Esophagus squamous epithelium (tissue), 5 donors: ENCODE data around the gene NGFR. TPM values are rescaled to one million over a fixed set of nuclear protein-coding genes. Genes with fewer than 3 reads are reported as not detected.

ENCODE experiments used
- DNase-seq: peaks from one replicate; lab custom pipeline; 2025; lab: John Stamatoyannopoulos, UW
- H3K27ac ChIP-seq, 4 donors: fragments of 200-600 bp; sonication (generic); one replicate each; pipeline ENCODE4 v1.5.1; 2016 to 2019; ENCODE audit warnings: mild to moderate bottlenecking in 1 of 4
- H3K27me3 ChIP-seq, 4 donors: fragments of 200-600 bp; sonication (generic); 1 replicate in 3 of 4; 2 replicates in 1 of 4; pipeline versions ENCODE4 v1.5.1 to v1.6.0; 2017 to 2021; ENCODE audit warnings: antibody characterized with exemption in 1 of 4
- H3K36me3 ChIP-seq, 3 donors: fragments of 200-600 bp; sonication (generic); one replicate each; pipeline ENCODE4 v1.5.1; 2016 to 2019
- H3K4me1 ChIP-seq, 3 donors: fragments of 200-600 bp; sonication (generic); one replicate each; pipeline ENCODE4 v1.5.1; 2017 to 2019
- H3K4me3 ChIP-seq, 4 donors: fragments of 200-600 bp; sonication (generic); 1 replicate in 3 of 4; 2 replicates in 1 of 4; pipeline ENCODE4 v1.5.1; 2016 to 2019; ENCODE audit warnings: mild to moderate bottlenecking in 2 of 4, moderate library complexity in 1 of 4
- H3K9me3 ChIP-seq, 3 donors: fragments of 200-600 bp; sonication (generic); one replicate each; pipeline ENCODE4 v1.5.1; 2016 to 2019
- CTCF ChIP-seq, 6 experiments: fragments of 450-650 bp in 4 of 6; fragments of 200-600 bp in 2 of 6; sonication (generic) in 2 of 6; IDR thresholded peaks; one replicate each; pipeline ENCODE4 v1.5.1; 2016 to 2019; ENCODE audit warnings: antibody characterized with exemption in 6 of 6, mild to moderate bottlenecking in 4 of 6, moderate library complexity in 4 of 6
- POLR2A ChIP-seq, 4 donors: fragments of 450-650 bp; IDR thresholded peaks; one replicate each; pipeline ENCODE4 v1.6.1; 2017; ENCODE audit warnings: antibody characterized with exemption in 4 of 4, mild to moderate bottlenecking in 4 of 4, moderate library complexity in 3 of 4
- WGBS, 2 donors: methylation state at CpG; one replicate each; pipeline ENCODE4 v1.1.5; 2018; 5-methylcytosine and 5-hydroxymethylcytosine counted together
- intact Hi-C: fragments of 100-400 bp; cut with DNase I; formaldehyde crosslinking; loops from one replicate; pipeline ENCODE4 v1.15.0; 2022
- total RNA-seq, 4 donors: library from RNA; depleted of rRNA; stranded (reverse); fragments of >200 nt; gene quantifications; one replicate each; pipeline ENCODE4 v1.1.0, GENCODE V29; 2016
- donor health status: DM: yes; HTN: yes; CAD: no.

The NGFR gene
- 1 to 10 TPM; 1.6 to 9.6 (median 4.9) TPM for total RNA-seq

GRCh38 chr17:49494986-49495841 lies at the start of gene NGFR:
NGFR (plus strand) TSS chr17:49495293; CDS start chr17:49495418, 125 bp downstream.
- peak within 1 kb of the TSS; percentile 32 to 70 (median 44) for H3K4me3 ChIP-seq

GRCh38 chr17:49445591-49445990 lies 49.5 kb upstream of the NGFR start:
- Histone ChIP-seq H3K4me1 (peaks cover 0 to 10% (median 0%) of the 10 kb centered on the region in 3 donors), H3K9me3 (no peaks in the 10 kb centered on the region), H3K4me3 (no peak overlapping the region), H3K27ac (no peak overlapping the region), H3K36me3 (no peaks in the 10 kb centered on the region), H3K27me3 (peaks cover 0 to 58% (median 0%) of the 10 kb centered on the region in 4 donors)
- TF ChIP-seq POLR2A (IDR thresholded peaks at IDR 0.05), result no peak
- no peak for TF ChIP-seq CTCF (IDR thresholded peaks at IDR 0.05)
- intact Hi-C loops, result no loop called here
- DNase-seq, result no peak
- 74 to 93% methylated on average over 3 to 4 of the region's 7 CpGs for WGBS, 2 donors

More at GRCh38 chr17:49494986-49495841, at the start of gene NGFR:
- DNase-seq, result no peak
- WGBS, 2 donors, result 1% methylated on average over 16 to 27 of the region's 79 CpGs
- no peaks in the 10 kb centered on the region for H3K36me3 ChIP-seq
- TF ChIP-seq POLR2A (IDR thresholded peaks at IDR 0.05) (peak in 1 of 4 donors; percentile 70), CTCF (IDR thresholded peaks at IDR 0.05) (no peak)
- intact Hi-C loops, result loop anchor here (5.0 kb wide), 1 partner anchor 52 kb away; no protein-coding TSS in a partner anchor
- H3K27me3 ChIP-seq, result peaks cover 4 to 79% (median 20%) of the 10 kb centered on the region in 4 donors
- H3K4me1 ChIP-seq, result peaks cover 30 to 39% (median 30%) of the 10 kb centered on the region in 3 donors
- H3K9me3 ChIP-seq, result no peaks in the 10 kb centered on the region
- peak within 1 kb of the TSS in 1 of 4 donors; percentile 27 for H3K27ac ChIP-seq

GRCh38 chr17:49447628-49448302 lies 47.3 kb upstream of the NGFR start:
- no peak for TF ChIP-seq POLR2A (IDR thresholded peaks at IDR 0.05)
- TF ChIP-seq CTCF (IDR thresholded peaks at IDR 0.05), result no peak
- WGBS, 2 donors, result 87 to 90% methylated on average over 7 to 9 of the region's 9 CpGs
- peaks cover 0 to 10% (median 0%) of the 10 kb centered on the region in 3 donors for H3K4me1 ChIP-seq
- no peaks in the 10 kb centered on the region for H3K9me3 ChIP-seq
- H3K4me3 ChIP-seq, result no peak overlapping the region
- intact Hi-C loops, result no loop called here
- no peaks in the 10 kb centered on the region for H3K36me3 ChIP-seq
- H3K27ac ChIP-seq, result no peak overlapping the region
- H3K27me3 ChIP-seq, result peaks cover 0 to 40% (median 0%) of the 10 kb centered on the region in 4 donors
- no peak for DNase-seq

GRCh38 chr17:49450181-49450580 lies 44.9 kb upstream of the NGFR start:
- no peak overlapping the region for H3K4me3 ChIP-seq
- 76 to 78% methylated on average over 4 of the region's 4 CpGs for WGBS, 2 donors
- H3K27me3 ChIP-seq, result peaks cover 0 to 34% (median 0%) of the 10 kb centered on the region in 4 donors
- no peaks in the 10 kb centered on the region for H3K9me3 ChIP-seq
- H3K4me1 ChIP-seq, result peaks cover 0 to 10% (median 0%) of the 10 kb centered on the region in 3 donors
- no peak for TF ChIP-seq POLR2A (IDR thresholded peaks at IDR 0.05)
- no peak for TF ChIP-seq CTCF (IDR thresholded peaks at IDR 0.05)
- H3K36me3 ChIP-seq, result no peaks in the 10 kb centered on the region
- no peak for DNase-seq
- no peak overlapping the region for H3K27ac ChIP-seq
- intact Hi-C loops, result no loop called here
